ENCODE results near the gene CTCFL.

DNA sequence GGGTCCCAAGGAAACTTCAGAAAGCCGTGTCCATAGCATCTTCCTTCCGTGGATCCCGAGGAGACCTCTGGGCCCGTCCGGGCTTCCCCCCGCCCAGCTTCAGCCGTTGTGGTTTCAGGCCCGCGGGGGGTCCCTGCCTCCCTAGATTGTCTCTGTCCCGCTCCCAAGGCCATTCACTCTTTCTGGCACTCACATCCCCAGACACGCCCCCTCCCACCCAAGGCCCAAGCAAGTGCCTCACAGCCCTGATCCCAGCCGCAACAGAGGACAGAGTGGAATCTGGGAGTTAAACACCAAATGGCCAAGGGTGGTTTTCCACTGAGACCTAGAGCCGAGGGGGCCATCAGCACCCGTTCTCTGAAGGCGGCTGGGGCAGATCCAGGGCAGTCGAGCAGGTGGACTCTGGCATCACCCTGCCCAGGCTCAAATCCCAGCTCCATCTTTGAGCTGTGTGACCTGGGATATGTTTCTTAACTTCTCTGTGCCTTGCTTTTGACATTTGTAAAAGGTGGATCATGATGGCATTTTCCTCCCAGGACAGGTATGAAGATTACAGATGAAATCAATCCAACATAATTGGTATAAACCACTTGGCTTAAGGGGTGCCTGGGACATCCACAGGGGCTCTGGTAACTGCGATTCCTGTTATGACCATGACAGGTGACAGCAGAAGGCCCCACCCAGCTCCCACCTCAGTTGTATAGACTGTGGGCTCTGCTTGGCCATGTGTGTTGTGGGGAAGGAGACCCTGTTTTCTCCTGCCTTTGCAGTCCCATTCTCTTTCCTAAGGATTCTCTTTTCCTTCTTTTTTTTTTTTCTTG is 48.1 kb downstream of the CTCFL start:
- TF ChIP-seq, protein P1, sequence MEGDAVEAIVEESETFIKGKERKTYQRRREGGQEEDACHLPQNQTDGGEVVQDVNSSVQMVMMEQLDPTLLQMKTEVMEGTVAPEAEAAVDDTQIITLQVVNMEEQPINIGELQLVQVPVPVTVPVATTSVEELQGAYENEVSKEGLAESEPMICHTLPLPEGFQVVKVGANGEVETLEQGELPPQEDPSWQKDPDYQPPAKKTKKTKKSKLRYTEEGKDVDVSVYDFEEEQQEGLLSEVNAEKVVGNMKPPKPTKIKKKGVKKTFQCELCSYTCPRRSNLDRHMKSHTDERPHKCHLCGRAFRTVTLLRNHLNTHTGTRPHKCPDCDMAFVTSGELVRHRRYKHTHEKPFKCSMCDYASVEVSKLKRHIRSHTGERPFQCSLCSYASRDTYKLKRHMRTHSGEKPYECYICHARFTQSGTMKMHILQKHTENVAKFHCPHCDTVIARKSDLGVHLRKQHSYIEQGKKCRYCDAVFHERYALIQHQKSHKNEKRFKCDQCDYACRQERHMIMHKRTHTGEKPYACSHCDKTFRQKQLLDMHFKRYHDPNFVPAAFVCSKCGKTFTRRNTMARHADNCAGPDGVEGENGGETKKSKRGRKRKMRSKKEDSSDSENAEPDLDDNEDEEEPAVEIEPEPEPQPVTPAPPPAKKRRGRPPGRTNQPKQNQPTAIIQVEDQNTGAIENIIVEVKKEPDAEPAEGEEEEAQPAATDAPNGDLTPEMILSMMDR (IDR thresholded peaks at IDR 0.05) = no peak
- no peak for TF ChIP-seq POLR2A (IDR thresholded peaks at IDR 0.05)

Data from lower leg skin (tissue), 3 donors.